ENCODE data around the gene MPDZ.

MPDZ gene

DNA sequence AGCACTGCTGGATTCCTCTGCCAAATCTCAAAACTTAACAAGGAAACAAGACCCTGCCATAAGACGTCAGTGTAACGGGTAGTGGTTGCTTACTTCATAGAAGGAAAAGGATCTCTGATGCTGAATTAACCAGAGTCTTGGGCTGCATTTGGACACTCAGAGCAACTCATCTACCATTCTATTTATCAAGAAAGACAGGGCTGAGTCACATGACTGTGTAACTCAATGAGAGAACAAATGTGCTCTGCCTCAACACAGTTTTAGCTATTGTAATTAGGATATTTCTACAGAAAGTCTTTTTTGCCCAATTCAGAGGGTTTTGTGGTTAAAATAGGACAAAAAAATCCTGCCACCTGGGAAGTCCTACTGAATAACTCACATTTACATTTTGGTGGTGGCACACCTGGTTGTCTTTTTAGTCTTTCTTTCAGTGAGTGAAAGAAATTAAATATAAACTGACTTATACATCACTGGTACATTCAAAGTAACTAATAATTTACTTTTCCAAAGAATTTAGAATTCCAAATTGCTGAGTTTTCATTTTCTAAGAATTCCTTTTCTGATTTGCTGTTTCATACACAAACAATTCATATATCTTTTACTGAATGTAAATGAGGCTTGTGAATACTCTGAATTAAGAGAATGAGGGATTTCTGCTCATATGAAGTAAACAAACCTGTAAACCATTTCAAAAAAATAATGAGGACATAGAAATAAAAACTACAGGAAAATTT, 104.4 kb downstream of the MPDZ start:
- DNase-seq = no peak

DNA sequence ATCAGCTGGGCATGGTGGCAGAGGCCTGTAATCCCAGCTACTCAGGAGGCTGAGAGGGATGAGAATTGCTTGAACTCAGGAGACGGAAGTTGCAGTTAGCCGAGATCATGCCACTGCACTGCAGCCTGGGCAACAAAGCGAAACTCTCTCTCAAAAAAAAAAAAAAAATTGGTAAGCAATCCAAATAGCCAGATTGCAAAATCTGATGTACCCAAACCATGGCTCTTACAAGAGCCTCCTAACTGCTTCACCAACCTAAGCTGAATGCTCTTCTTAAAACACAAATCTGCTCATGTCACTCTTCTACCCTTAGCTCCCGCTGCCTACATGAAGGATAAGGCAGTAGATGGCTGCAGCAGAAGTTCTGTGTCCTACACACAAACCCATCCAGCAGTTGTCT, 105.9 kb downstream of the MPDZ start:
- no peak for DNase-seq

DNA sequence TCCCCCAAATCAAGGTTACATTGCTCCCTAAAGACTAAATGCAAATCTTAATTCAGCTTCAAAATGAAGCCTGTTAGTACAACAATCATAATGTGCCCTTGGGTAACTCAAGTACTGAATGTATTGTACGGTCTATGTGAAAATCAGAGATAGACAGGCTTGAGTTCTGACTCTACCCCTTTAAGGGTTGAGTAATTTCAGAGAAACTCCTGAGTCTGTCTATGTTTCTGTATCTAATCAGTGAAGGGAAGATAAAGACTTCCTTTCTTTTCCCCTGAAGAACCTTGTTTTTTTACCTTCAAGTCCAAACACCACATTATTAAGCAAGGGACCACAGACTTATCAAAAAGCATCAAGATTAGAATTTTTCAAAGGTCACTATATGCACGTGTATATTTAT, 108.2 kb downstream of the MPDZ start:
- DNase-seq = no peak

DNA sequence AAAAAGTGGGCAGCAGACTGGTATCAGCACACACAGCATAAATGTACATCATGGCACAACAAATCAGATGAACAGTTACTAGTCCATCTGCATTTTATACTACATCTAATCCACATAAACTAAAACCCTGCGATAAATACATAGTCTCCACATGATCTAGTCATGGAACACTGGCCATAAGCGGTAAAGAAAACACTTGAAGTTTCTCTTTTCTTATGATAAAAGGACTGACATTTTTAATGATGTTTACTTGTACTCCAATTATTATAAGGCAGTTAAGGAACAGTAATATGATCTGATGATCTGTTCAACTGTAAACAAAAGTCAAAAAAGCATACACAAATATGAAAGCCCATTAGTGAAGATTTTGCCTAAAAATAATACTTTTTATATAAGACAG, 112.5 kb downstream of the MPDZ start:
- DNase-seq = peak; percentile 22

DNA sequence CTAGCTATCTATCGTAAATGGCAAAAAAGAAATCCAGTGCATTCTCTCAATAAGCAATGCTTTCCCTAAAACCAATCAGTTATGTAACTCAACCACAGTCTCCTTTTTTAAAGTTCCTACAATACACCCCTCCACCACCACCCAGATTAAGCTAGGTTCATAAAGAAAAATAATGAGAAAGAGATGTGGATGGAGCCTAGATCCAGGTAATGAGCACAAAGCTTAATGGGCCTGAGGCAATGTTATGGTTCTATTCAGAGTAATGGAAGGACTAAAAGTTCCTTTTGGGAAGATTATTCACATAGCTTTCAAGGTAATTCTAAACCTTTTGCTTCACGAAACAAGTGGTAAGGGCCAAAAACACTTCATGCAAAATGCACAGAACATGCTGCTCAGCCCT, 113.5 kb downstream of the MPDZ start:
- DNase-seq = no peak

DNA sequence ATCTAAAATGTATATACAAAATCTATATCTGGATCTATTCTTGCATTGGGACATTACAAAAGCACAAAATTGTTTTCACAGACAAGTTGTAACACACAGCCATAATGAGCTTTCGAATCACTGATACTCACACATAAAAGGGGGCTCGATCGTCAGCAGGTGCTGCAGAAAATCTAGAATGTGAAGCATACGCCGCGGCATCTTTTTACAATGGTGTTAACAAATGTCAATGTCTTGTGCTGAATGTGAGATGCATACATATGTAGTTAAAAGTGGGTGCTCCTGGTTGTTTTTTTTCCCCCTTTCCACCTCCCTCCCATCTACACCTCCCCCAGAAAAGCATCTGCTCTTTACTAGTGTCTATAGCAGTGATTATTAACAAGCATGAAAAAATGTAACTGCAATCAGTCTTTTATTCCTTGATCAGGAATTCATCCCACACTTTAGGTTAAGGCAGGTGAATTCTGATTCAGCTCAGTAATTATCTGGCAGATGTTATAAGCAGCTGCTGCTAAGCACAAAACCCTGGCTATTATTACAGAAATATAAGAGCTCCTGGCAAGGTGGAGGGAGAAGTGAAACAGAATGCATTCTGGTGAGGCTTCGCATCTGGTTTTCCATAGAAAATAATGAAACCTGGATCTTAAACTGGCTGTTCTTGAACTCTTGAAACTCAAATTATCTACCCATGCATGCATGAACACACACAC, 114.1 kb downstream of the MPDZ start:
- no peak for DNase-seq

DNA sequence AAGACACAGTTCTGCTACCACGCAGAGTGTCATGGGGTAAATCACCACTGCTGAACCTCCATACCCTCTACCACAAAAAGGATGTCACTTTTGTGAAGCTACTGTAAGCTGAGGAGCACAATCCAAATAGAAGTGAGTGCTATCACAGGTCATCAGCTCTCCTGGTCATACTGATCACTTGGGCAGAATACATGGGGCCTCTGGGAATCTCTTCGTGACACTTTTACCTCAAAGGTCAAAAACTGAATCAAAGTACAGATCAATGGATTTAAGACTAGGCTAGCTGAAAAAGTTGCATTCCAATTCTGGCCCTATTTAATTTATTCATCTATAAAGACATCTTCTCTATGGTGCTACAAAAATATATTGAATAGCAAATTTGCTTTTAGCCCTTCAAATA, 115.5 kb downstream of the MPDZ start:
- no peak for DNase-seq

DNA sequence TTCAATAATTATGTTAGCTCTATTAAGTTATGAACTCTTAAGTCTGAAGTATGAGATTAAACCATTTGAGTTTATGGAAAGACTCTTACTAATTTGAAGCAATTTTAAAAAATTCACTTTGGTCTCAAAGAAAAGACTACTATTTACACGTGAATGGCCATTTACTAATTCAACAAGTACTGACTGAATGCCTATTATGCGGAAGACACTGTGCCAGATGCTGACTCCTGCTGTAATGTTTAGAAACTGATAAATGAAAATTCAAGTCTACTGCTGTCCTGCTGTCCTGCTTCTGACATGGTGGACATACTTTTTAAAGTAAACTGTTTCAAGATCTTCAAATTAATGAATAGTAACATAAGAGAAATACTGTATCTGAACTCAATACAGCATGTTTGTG, 116.2 kb downstream of the MPDZ start:
- DNase-seq = no peak

DNA sequence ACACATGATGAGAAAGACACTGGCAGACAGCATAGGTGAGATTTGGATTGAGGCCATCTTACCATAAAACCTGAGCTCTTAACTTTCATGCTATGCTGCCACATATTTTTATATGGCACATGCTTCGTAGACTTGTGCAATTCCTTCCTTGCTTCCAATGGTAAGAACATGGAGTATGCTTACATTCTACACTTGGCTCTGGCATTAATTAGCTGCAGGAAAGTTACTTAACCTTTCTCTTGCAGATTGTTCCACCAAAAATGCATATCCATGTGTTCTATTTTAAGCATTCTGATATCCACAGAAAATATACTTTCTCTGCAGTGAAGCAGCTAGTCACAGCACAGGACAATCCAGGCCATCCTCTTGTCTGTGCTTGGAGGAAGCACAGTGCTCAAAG, 119.4 kb downstream of the MPDZ start:
- DNase-seq = no peak

DNA sequence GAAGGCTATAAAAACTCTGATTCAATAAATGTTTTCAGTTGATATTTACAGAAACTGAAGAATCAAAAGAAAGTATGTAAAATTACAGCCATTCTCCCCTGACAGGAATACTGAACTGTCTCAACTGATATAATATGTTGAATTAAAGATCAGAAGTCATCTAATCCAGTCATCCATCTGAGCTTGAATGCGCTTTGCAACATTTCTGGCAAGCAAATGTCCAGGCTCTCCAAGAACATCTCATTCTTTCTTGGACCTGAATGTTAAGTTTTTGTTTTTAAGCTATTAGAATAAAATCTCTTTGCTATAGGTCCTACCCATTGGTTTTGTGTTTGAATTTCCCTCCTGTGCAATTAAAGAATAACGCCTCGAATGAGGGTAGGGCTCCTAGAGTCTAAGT, 120.5 kb downstream of the MPDZ start:
- no peak for DNase-seq

DNA sequence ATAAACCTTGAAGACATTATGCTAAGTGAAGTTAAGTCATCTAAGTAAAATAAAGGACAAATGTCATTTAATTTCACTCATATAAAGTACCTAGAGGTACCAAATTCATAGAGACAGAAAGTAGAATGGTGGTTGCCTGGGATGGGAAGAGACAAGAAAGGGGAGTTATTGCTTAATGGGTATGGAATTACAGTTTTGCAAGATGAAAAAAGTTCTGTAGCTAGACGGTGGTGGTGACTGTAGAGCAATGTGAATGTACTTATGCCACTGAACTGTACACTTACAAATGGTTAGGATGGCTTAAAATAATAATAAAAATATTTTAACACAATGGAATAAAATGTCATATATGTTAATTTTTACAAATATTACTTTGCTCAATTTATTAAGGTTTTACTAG, 128.0 kb downstream of the MPDZ start:
- no peak for DNase-seq

DNA sequence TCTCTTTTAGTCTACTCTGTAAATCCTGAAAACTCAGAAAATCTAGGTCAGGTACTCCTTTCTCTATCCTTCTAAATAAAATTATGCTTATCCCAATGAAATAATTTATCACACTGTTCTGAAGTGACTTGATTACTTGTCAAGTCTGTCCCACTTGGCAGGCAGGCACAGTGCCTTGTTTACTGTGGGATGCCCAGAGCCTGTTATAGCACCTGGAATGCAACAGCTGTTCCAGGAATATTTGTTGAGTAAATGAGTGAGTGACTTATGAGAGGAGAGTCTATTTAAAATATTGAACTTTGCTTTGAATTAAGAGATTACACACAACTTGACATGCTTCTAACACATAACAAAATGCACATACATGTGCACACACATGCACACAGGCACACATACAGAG, 130.0 kb downstream of the MPDZ start:
- DNase-seq = no peak

DNA sequence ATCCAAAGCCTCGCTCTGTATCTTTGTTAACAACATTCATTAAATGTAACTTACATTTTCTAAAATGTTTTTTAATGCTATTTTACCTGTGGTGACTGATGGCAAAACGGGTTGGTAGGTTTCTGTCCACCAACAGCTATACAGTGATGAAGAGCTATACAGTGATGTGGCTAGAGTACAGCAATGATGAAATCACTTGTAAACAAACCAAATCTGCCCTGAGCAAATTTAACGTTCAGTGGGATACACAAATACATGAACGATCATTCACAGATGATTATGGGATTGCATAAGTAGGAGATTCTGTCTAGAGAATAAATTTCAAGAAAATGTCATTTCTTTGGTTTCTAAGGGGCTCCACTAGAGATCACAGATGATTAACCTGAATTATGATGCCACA, 132.7 kb downstream of the MPDZ start:
- no peak for DNase-seq

DNA sequence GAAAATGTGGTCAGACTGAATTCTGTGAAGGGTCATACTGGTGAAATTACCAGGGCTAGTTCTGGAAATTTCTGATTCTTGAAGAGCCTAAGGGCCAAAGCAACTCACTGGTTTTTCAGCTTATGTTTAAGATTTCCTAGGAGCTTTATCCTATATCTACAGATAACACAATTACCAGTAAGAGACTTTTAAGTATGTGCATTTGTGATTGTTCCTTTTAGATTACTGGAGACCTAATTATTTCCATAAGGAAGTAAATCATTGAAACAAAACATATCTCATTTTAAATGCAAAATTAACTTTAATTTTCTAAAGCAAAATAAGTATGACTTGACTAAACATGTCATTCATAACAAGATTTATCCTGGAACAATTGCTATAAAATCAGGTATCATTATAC, 134.2 kb downstream of the MPDZ start:
- DNase-seq = no peak

DNA sequence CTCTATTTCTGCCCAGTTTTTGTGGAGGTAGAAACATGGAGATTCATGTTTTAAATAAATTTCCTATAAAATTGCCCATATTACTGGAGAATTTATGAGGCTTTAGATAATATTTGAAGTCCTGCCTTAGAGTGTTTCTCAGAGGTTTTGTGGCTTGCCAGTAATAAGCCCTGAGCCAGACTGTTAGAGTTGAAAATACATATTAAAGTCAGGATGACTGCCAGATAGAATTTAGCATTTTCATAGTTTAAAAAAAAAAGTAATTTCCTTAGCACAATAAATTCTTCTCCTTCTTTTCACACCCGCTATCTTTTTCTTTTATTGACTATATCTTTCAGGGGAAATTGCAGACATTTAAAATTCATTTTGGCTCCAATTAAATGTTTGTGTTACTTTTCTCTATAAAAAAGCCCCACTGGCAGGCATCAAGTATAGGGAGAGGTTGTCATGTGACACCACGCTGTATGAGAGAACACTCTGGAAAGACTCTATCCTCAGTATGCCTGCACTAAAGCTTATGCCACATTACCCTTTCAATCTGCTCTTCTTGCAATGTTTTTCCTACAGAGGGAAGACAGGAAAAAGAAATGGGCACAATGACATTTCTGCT, 135.2 kb downstream of the MPDZ start:
- DNase-seq = no peak

DNA sequence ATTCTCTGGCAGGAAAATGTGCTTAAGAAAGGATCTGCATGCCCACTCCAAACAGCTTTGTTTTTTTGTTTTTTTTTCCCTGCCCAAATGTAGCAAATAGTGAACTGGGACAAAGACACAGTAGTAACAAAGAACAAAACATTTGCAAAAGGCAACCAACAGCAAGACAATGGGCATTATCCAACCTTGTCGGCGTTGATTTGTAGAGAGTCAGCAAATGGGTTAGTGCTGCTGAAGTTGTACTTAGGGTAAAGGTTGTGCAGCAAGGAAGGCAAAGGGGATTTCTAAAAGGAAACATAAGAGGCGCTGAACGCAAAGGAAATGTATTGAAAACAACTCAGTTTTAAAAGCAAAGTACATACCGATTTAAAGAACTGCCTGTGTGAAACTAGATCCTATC, 136.2 kb downstream of the MPDZ start:
- DNase-seq = no peak

DNA sequence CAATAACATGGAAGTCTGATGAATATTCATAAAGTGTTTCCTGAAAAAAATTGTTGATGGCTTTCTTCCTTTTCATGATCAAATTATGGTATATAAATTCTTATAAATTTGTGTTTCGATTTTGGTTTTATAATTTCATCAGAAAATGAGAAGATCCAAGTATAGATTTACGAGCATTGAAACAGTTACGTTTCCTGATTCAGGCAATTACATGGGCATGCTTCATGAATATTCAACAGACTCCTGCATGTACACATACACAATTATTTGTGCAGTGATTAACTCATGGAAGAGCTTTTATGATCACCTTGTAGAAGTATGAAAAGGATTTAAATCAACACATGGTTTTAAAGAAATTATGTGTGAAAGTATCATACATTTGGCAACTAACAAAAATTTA, 136.7 kb downstream of the MPDZ start:
- no peak for DNase-seq

DNA sequence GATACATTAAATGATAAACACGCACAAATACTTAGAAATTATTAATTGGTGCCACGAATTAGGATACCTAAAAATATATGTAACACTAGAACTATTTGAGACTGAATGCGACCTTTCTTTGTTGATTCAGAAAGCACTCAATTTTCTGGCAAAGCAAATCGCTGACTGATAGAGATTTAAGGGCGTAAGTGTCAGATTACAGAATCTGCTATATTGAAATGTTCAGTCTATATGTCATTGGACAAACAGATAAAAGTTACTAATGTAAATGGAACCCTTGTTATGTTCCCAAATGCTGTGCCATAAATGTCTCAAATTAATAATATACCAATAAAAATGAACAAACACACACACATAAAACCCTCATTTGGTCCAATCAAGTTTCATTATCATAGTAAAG, 137.9 kb downstream of the MPDZ start:
- DNase-seq = peak; percentile 43

DNA sequence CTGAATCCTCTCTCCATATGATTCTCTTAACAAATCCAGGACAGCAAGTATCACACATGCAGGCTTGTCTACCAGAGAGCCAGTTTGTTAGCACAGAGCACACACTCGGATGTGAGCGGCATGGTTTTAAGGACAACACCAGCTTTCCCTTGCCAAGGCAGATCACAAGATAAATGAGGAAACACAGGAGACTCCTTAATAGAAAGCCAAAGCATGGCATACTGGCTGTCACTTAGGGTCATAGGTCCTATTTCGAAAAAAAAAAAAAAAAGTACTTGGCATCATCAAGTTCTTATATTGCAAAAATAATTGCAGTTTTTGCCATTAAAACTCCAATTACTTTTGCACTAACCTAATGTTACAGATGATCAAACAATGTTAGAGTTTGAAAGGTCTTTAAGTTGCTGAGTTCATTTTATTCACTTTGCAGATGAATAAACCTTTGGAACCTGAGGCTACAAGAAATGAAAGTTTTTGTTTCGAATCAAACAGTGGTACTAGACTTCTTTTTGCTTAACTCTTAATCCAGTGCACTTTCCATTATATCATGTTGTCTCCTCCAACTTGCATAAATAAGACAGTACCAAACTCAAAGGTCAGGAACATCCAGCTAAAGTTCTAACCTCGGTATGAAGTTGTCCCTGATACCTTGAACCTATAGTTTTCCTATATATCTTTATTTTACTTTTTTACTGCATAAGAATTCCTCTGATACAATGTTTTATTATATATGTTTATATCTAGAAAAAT, 138.5 kb downstream of the MPDZ start:
- no peak for DNase-seq

DNA sequence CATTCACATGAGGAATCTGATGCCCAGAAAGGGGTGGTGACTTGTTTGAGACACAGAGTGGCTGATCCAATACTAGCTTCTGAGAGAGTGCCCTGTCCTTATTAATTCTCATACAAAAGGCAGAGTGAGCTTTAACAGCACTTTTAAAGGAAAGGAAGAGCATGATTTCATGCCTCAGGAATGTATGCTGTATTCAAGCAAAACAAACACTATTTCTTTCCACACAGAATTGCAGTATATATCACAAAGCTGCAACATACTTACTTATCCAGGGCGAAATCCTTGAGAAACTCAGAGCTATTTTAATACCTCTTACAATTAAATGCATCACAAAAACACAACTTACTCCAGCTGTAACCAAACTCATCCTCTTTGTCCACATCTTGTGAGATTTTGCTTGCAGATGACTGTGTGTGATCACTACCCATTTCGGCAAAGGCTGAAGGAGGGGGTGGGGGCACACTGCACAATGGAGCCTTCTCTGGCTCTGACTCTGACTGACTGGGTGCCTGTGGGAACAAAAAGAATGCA, 139.8 kb downstream of the MPDZ start:
- no peak for DNase-seq

DNA sequence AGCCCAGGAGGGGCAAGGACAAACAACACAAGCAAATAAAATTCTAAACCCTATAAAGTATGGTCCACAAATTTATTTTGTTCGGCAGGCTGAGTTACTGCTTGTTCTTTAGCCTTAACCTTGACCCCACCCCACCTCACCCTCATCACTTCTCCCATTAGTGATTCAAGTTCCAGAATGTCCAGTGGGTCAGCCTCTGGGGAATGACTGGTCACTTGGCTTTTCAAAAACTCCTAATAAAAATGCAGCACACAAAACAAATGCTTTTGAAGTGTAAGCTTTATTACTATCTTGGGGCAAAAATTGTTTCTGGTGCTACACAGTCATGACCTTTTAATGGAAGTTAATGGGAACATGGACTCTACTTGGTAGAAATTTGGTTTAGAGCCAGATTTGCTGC, 142.1 kb downstream of the MPDZ start:
- DNase-seq = no peak

DNA sequence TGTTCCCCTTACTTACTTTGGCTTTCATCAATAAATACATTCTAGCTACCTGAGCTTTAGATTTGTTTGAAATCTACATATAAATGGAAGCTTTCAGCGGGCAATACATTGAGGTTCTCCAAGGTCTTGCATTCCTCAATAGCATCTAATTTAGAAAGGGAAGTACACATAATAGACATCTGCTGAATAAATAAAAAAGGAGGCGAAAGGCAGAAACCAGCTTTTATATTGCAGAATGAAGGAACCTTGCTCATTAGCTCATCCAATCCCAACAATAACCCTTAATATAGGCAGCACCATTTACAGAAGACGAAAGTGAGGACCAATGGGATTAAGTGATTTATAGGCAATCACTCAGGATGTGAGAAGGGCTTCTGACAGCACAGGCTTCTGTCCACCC, 147.5 kb downstream of the MPDZ start:
- DNase-seq = no peak

DNA sequence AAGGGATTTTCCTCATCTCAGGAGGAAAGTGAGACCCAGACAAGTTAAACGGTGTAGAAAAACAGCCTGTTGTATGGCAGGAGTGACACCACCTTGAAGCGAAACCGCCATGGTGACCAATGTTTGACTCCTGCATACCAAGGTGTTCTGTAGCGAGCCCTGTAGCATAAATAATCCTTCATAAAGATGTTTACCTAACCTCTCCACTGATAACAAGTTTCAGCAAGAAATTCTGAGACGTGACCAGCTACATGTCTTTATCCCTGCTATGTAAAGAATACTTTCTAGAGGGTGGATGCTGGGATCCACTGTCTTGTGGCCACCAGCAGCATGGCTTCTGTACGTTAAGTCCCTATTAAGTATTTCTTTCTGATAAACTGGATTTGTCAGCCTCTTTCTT, 148.1 kb downstream of the MPDZ start:
- no peak for DNase-seq

Measured in DMS153 (cell line).